K562 treated with DMSO at 1 percent for 12 hours (cell line): ENCODE results near the gene ALKBH5. TPM values are rescaled to one million over a fixed set of nuclear protein-coding genes. Genes with fewer than 3 reads are reported as not detected.

Source experiments
- total RNA-seq: library from RNA; unstranded; fragments of 300-600 nt; gene quantifications from 2 replicates; pipeline ENCODE4 v1.2.3, GENCODE V29; 2022; ENCODE audit not compliant: insufficient read depth

Gene ALKBH5
- total RNA-seq = 34.7 and 60.3 TPM in 2 replicates

DNA sequence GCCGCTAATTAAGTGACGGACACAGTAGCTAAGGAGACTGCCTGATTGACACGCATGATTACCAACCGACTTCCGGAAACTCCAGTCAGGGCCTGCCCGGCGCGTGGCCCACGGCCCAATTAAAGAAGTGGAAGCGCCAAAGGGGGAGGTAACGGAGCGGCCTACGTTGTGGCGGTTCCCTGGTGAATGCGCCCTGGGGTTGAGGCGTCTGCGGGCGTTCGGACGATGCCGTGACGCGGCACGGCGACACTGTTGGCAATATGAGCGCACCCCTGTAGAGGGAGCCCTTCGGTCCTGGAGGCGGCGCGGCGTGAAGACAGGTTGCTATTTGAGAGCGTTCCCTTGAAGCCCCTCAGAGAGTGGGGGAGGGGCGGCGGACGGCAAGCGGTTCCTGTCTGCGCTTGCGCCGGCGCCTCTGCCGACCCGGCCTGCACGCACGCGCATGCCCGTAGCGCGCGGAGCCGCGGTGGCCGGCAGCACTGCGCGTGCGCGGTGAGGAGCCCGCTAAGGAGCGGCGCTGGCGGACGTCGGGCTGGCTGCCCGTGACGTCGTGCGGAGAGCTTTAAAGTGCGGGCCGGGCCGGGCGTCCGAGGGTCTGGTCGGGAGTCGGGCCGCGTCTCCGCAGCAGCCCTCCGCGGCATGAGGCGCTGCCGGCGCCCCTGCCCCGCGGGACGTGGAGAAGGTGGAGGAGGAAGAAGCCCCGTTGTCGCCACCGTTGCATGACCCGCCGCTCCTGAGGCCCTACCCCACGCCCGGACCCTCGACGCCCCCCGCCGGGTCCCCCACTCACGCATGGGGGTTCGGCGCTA, at the start of gene ALKBH5:
TSS of gene ALKBH5 (plus strand) at position 495 of the 809 bp plus-strand sequence. CDS start 416 bp downstream, outside the sequence.

DNA sequence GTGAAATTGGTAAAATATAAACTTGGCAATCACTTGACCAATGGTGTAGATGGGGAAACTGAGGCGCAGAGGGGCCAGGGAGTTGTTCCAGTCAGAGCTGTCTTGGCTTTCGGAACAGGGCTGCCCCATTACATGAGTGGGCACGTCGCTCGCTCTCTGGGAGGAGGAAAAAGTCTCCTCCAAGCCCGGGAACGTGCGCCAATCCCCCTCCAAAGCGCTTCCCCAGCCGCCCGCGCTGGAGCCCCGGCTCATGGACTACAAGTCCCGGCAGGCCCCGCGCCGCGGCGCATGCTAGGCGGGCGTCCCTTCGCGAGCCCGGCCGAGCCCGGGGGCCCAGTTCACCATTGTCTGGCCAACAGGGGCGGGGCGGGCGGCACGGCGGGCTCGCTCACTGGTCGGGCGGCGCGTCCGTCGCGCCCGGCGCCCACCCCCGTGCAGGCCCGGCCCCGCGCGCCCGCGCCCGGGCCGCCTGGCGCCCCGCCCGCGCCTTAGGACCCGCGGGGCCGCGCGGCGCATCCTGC, 41.6 kb downstream of the ALKBH5 start, which contains the start of gene LLGL1:
TSS of gene LLGL1 (plus strand) at position 515 of the 521 bp plus-strand sequence. CDS start 48 bp downstream, outside the sequence.

DNA sequence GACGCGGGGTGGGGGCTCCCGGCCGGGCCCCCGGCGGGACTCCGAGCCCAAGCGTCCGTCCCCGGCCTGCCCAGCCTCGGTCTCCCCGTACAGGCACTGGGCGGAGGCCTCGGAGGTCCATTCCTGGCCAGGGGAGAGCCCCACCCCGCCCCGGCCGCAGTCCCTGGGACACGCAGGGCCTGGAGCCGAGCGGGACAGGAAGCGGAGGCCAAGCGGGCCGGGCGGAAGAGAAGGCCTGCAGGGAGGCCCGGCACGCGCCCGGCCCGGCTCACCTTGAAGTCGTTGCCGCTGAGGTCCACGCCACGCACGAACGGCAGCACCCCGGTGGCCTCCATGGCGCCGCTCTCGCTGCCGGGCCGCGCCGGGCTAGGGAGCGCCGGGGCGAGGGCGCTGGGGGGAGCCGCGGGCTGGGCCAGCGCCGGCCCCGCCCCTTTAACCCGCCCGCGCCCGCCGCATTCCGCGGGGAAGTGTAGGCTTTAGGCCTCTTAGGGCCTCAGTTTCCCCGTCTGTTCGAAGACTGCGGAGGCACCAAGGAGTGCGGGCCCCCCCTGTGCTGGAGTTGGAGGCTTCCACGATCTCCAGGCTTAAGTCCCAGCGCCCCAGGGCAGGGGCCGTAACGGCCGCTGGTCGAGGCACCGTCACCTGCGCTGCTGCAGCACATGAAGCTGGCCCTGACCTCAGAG, 74.9 kb downstream of the ALKBH5 start, which contains the start of gene FLII:
TSS of gene FLII (minus strand) at position 383 of the 683 bp plus-strand sequence. CDS start at position 335, 48 bp downstream.

Other genes starting within 250 kb of the ALKBH5 start
- 5.3 and 14.8 TPM in 2 replicates for gene TOM1L2, start 211.4 kb upstream of the ALKBH5 start, total RNA-seq
- gene DRC3, start 211.0 kb upstream of the ALKBH5 start, total RNA-seq = 0.45 and 0.74 TPM in 2 replicates
- gene ATPAF2, start 144.7 kb upstream of the ALKBH5 start, total RNA-seq = 20.3 and 21.3 TPM in 2 replicates
- gene GID4, start 144.4 kb upstream of the ALKBH5 start, total RNA-seq = 3.9 and 6.4 TPM in 2 replicates
- 23.6 and 28.6 TPM in 2 replicates for gene DRG2, start 95.9 kb upstream of the ALKBH5 start, total RNA-seq
- not detected in 2 replicates for gene MYO15A, start 75.1 kb upstream of the ALKBH5 start, total RNA-seq
- 13.5 and 22.7 TPM in 2 replicates for gene LLGL1, start 41.8 kb downstream of the ALKBH5 start, total RNA-seq
- 117 and 120 TPM in 2 replicates for gene FLII, start 74.9 kb downstream of the ALKBH5 start, total RNA-seq
- 9.7 and 10.3 TPM in 2 replicates for gene MIEF2, start 76.8 kb downstream of the ALKBH5 start, total RNA-seq
- 11.3 and 40.6 TPM in 2 replicates for gene TOP3A, start 131.2 kb downstream of the ALKBH5 start, total RNA-seq
- 3.0 and 14.5 TPM in 2 replicates for gene SMCR8, start 131.5 kb downstream of the ALKBH5 start, total RNA-seq
- 34.7 and 47.5 TPM in 2 replicates for gene SHMT1, start 179.7 kb downstream of the ALKBH5 start, total RNA-seq
- not detected in 2 replicates for gene EVPLL, start 193.9 kb downstream of the ALKBH5 start, total RNA-seq